SKM-1 treated with dmso at 0.1 percent for 144 hours (cell line): Measurements from ENCODE around the gene DFFB.

Experiments used
- DNase-seq: peaks from one replicate; lab custom pipeline; 2025; ENCODE audit not compliant: unreplicated experiment; lab: John Stamatoyannopoulos, UW

Gene DFFB

DNA sequence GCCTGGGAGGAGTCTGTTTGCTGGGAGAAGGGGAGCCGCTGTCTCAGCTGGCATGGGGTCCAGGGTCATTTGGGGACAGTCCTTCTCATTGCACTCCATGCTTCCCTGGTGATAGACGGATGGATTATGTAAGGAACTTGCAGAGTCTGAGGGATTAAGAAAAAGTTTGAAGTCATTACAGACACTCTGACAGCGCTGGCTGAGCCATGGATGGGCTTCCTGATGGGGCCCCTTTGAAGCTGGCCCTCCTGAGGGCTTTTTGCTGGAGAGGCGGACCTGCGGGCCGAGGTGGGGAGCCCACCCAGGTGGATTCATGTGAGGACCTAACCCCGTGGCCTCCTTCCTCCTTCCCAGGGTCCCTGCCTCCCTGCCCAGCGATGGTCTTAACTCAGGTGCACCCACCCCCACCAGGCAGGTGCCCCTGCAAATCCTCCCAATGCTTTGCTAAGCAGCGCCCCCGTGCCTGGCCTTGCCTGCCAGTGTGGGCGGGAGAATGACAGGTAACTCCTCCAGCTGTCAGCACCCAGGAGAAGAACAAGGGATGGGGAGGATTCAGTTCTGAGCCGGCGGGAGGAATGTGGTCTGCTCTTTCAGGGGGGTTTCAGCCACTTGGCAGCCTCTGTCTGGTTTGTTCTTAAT lies 67.0 kb downstream of the DFFB start:
- no peak for DNase-seq

DNA sequence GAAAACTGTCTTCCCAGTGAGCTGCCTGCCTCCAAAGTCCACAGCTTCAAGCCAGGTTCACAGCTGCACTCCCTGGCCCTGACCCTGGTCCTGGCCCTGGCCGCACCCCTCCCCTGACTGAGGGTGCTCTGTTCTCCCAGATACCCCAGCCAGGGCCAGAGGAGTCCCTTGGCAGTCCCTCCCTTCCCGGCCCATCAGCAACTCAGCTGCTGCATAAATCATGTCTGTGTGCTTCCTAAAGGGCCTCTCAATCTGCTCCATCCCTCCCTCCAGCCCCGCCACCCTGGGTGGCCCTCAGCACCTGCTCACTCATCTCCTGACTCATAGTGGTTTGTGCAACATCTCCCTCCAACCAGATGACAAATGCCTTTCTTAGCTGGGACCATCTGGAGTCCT lies 67.5 kb downstream of the DFFB start:
- no peak for DNase-seq

DNA sequence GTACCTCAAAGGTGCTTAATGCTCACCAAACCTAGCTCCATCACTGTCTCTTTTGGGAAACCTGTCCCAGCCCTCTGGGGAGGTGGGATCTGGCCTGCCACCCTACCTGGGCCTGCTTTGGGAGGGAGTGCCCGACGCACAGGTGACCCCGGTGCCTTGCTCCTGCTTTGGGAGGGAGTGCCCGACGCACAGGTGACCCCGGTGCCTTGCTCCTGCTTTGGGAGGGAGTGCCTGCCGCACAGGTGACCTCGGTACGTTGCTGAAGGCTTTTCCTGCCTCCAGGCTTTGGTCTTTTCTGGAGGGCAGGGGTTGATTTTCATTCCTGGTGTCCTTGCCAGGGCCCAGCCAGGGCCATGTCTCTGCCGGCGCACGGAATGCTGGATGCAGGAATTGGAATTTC lies 68.0 kb downstream of the DFFB start:
- no peak for DNase-seq

DNA sequence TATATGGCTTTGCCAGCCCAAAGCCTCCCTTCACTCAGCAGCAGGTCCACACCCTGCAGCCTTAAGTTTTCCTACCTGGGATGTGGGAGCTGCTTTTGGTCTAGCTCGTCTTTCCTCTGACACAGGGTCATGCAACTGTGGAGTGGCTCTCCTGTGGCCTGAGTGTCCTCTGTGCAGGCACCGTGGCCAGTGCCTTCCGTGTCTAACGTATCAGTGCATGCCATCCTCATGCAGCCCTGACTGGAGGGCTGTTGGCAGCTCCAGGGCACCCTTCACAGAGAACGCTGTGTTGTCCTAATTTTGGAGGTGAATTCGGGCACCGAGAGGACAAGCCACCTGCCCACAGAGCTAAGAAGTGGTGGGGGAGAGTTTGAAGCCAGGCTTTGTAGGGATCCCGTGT lies 68.5 kb downstream of the DFFB start:
- DNase-seq = no peak

DNA sequence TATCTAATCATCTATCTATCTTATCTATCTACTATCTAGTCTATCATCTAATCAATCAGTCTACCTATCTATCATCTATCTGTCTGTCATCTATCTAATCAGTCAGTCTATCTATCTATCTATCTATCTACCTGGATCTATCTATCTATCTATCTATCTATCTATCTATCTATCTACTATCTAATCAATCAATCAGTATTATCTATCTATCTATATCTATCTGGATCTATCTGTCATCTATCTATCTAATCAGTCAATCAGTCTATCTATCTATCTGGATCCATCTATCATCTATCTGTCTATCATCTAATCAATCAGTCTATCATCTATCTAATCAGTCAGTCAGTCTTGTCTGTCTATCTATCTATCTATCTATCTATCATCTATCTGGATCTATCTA lies 69.7 kb downstream of the DFFB start:
- DNase-seq = no peak

DNA sequence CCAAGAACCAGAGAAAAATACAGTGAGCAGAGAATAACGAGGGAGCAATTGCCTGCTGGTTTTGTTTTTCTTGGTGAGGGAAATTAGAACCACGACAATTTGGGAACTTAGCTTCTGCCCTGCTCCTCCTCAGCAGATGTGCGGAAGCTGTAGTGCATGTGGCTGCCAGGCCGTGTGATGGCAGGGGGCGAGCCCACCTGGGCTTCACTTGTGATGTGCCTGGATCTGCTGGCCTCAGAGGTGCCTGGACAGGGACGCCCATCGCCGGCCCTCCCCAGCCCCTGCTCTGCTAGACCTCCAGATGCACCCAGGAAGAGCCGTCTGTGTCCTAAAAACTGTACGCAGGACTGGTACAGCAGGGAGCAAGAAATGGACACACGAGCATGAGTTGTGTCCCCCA lies 71.3 kb downstream of the DFFB start:
- DNase-seq = no peak

DNA sequence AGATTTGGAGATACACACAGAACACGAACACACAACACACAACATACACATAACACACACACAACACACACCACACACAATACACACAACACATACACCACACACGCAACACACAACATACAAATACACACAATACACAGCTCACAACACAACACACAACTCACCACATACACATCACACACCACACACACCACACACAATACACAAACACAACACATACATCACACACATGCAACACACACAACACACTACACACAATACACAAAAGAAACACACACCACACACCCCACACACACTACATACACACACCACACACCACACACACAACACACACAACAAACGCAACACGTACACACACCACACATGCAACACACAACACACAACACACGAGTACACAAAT lies 71.8 kb downstream of the DFFB start:
- DNase-seq = no peak

DNA sequence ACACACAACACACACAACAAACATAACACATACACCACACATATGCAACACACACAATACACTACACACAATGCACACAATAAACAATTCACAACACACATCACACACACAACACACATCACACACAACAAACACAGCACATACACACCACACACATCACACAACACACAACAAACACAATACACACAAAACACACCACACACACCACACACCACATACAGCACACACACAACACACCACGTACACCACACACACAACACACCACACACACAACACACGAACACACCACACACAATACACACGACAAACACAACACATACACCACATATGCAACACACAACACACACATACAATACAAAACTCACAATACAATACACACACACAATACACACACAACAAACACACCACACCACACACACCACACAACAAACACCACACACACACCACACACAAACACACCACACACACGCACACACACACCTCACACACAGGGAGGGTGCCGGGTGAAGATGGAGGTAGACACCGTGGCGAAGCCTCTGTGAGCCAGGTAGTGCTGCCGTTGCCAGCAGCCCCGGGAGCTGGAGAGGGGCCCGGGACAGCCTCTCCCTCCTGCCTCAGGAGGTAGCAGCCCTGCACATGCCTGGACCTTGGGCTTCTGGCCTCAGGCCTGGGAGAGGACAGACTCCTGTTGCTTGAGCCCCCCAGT lies 73.2 kb downstream of the DFFB start:
- no peak for DNase-seq

DNA sequence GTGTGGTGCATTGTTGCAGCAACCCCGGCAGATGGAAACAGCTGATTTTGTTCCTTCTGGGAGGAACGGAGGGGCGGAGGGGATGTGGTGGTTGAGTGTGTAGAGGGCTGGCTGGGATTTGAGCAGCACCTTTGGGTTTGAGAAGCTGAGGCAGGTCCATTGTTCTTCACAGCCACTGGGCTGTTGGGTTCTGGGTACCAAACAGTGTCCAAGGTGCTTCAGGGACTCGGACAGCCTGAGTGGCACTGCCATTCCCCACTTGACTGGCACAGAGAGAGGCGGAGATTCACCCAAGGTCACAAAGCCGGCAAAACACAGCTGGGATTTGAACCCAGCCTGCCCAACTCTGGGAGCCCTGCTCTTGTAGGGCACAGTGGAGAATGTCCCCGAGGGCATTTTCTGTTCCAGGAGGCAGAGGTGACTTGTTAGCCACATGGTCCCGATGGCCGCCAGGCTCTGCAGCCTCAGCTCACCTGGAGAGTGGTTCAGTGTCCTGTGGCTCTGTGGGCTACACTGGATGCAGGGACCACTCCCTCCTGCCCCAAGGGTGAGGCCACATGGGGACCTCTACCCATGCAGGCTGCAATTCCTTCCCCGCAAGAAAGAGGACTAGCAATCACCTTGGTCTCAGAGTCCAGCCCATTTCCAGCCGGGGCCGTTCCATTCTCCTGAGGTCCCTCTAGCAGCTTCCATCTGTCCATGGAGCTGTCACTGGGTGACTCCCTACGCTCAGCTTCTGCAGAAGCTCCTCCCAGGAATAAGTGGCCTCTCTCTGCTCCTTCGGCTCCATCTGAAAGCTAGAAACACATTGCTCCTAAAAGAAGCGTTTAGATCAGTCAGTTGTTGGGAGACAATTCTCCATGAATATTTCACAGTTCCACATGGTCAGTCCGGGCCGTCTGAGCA lies 74.0 kb downstream of the DFFB start:
- DNase-seq = no peak

DNA sequence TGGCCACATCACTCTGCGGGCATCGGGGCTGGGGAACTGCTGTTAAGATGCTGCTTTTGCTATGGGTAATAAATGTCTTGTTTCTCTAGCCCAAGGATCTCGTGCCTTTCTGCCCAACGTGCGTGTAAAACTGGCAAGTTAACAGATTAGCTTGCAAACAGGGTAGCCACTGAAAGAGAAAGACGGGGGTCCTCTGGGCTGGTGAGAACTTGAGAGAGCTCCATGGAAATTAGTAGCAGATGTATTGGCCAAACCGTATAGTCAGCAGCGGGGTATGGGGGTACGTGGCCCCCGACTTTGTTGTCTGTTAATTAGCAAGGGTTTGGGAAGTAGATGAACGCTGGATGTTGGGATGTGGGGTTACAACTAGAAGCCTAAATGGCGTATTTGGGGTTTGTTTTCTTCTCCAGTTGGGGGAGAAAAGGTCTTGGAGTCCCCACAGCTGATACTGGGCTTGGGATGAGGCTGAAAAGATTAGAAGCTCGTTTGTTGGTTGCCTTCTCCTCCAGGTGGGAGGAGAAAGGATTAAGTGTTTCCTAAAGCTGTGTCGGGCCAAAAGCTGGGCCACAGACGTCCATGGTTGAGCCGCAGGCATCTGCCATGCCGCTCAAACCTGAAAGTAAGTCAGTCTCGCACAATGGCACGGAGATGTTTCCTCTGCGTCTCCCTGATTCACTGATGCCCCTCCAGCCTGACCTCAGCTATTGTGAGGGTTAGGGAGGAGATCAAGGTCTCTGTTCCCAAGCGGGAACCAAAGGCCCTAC lies 75.1 kb downstream of the DFFB start:
- DNase-seq = no peak
